DOHH2 (cell line): ENCODE results near the gene CENPH.

Experiments
- H3F3A ChIP-seq: fragments of 200-600 bp; sonication (generic), shearing (Covaris generic); 2 replicates; pipeline ENCODE4 v1.6.0; 2016; ENCODE audit warnings: antibody characterized with exemption, mild to moderate bottlenecking; ENCODE audit not compliant: control insufficient read depth, insufficient read depth
- H3K27ac ChIP-seq: fragments of 200-600 bp; sonication (generic); 2 replicates; pipeline ENCODE4 v1.5.1; 2014; ENCODE audit warnings: low read depth, mild to moderate bottlenecking, low read length, moderate library complexity
- H3K27me3 ChIP-seq: fragments of 200-600 bp; sonication (generic); 2 replicates; pipeline ENCODE4 v1.6.1; 2014; ENCODE audit warnings: mild to moderate bottlenecking, low read length, mixed read lengths; ENCODE audit not compliant: control insufficient read depth
- H3K36me3 ChIP-seq: fragments of 200-600 bp; sonication (generic); 2 replicates; pipeline ENCODE4 v1.6.1; 2014; ENCODE audit warnings: mild to moderate bottlenecking, low read length, moderate library complexity, mixed read lengths; ENCODE audit not compliant: control insufficient read depth
- H3K4me1 ChIP-seq: fragments of 200-600 bp; sonication (generic); 2 replicates; pipeline ENCODE4 v1.6.1; 2014; ENCODE audit warnings: mild to moderate bottlenecking, low read length, mixed read lengths; ENCODE audit not compliant: control insufficient read depth
- H3K4me2 ChIP-seq: fragments of 200-600 bp; sonication (generic); 2 replicates; pipeline ENCODE4 v1.6.0; 2014; ENCODE audit warnings: mild to moderate bottlenecking, low read length, moderate library complexity
- H3K4me3 ChIP-seq: fragments of 200-600 bp; sonication (generic); 2 replicates; pipeline ENCODE4 v1.5.1; 2014; ENCODE audit warnings: mild to moderate bottlenecking, low read length, mixed read lengths
- H3K79me2 ChIP-seq: fragments of 200-600 bp; sonication (generic); 2 replicates; pipeline ENCODE4 v1.6.1; 2014; ENCODE audit warnings: mild to moderate bottlenecking, low read length, mixed read lengths; ENCODE audit not compliant: control insufficient read depth
- H3K9me2 ChIP-seq: fragments of 200-600 bp; sonication (generic); replicated peaks from 2 replicates; pipeline ENCODE4 v1.6.1; 2014; ENCODE audit warnings: mild to moderate bottlenecking, low read length, mixed read lengths; ENCODE audit not compliant: control insufficient read depth
- H3K9me3 ChIP-seq: fragments of 200-600 bp; sonication (generic); 2 replicates; pipeline ENCODE4 v1.6.1; 2014; ENCODE audit warnings: antibody characterized with exemption, low read length, mixed read lengths; ENCODE audit not compliant: control insufficient read depth, insufficient read depth
- H4K20me1 ChIP-seq: fragments of 200-600 bp; sonication (generic); 2 replicates; pipeline ENCODE4 v1.6.0; 2014; ENCODE audit warnings: low read depth, mild to moderate bottlenecking, antibody characterized with exemption, low read length, moderate library complexity; ENCODE audit not compliant: control insufficient read depth, insufficient read depth
- CTCF ChIP-seq: fragments of 200-600 bp; sonication (generic); IDR thresholded peaks from one replicate; pipeline ENCODE4 v1.5.1; 2014; ENCODE audit warnings: antibody characterized with exemption, mild to moderate bottlenecking, low read depth, low read length; ENCODE audit not compliant: poor library complexity, severe bottlenecking
- EZH2phosphoT487 ChIP-seq: fragments of 200-600 bp; sonication (generic); IDR thresholded peaks from 2 replicates; pipeline ENCODE4 v1.6.1; 2017; ENCODE audit warnings: borderline replicate concordance, mild to moderate bottlenecking, antibody characterized with exemption, low read length, moderate library complexity, mixed read lengths

CENPH gene

GRCh38 chr5:69206528-69207190 is 17.3 kb downstream of the CENPH start:
- Histone ChIP-seq H4K20me1 (no peaks in the 10 kb centered on the region), H3K4me3 (no peak overlapping the region), H3K79me2 (no peaks in the 10 kb centered on the region), H3F3A (peaks cover 7% of the 10 kb centered on the region; the same call in 1 of the 2 replicates), H3K27me3 (no peaks in the 10 kb centered on the region), H3K9me2 (no peaks in the 10 kb centered on the region), H3K36me3 (peaks cover 73% of the 10 kb centered on the region), H3K4me2 (no peak overlapping the region), H3K9me3 (no peaks in the 10 kb centered on the region), H3K27ac (no peak overlapping the region), H3K4me1 (no peaks in the 10 kb centered on the region)
- no peak for TF ChIP-seq CTCF
- no peak for TF ChIP-seq EZH2phosphoT487

GRCh38 chr5:69209602-69210001 is 20.2 kb downstream of the CENPH start:
- peaks cover 59% of the 10 kb centered on the region for H3K36me3 ChIP-seq
- TF ChIP-seq CTCF (no peak), EZH2phosphoT487 (no peak)
- H4K20me1 ChIP-seq, result no peaks in the 10 kb centered on the region
- no peaks in the 10 kb centered on the region for H3K27me3 ChIP-seq
- H3K9me3 ChIP-seq, result no peaks in the 10 kb centered on the region
- no peaks in the 10 kb centered on the region for H3K9me2 ChIP-seq
- H3K79me2 ChIP-seq, result no peaks in the 10 kb centered on the region
- no peak overlapping the region for H3K4me3 ChIP-seq
- H3K4me2 ChIP-seq, result no peak overlapping the region
- no peaks in the 10 kb centered on the region for H3K4me1 ChIP-seq
- 0 out of 2 replicates have a peak, but pooled peaks cover 3% of the 10 kb centered on the region for H3F3A ChIP-seq
- no peak overlapping the region for H3K27ac ChIP-seq

GRCh38 chr5:69211200-69211599 is 21.8 kb downstream of the CENPH start:
- H3K4me1 ChIP-seq, result peaks cover 5% of the 10 kb centered on the region
- no peaks in the 10 kb centered on the region for H3K9me3 ChIP-seq
- H3F3A ChIP-seq, result peaks cover 12% of the 10 kb centered on the region
- H4K20me1 ChIP-seq, result no peaks in the 10 kb centered on the region
- no peak overlapping the region for H3K4me3 ChIP-seq
- H3K36me3 ChIP-seq, result peaks cover 52% of the 10 kb centered on the region
- H3K79me2 ChIP-seq, result no peaks in the 10 kb centered on the region
- TF ChIP-seq CTCF (no peak), EZH2phosphoT487 (no peak)
- H3K4me2 ChIP-seq, result no peak overlapping the region
- H3K27ac ChIP-seq, result no peak overlapping the region
- no peaks in the 10 kb centered on the region for H3K27me3 ChIP-seq
- H3K9me2 ChIP-seq, result no peaks in the 10 kb centered on the region
